ENCODE results near the gene GDI1. TPM values are rescaled to one million over a fixed set of nuclear protein-coding genes. Genes with fewer than 3 reads are reported as not detected.

GDI1 gene
- total and polyA plus RNA-seq, 2 of the 4 experiments (the other 2 are of a cell fraction): 113 to 291 TPM

DNA sequence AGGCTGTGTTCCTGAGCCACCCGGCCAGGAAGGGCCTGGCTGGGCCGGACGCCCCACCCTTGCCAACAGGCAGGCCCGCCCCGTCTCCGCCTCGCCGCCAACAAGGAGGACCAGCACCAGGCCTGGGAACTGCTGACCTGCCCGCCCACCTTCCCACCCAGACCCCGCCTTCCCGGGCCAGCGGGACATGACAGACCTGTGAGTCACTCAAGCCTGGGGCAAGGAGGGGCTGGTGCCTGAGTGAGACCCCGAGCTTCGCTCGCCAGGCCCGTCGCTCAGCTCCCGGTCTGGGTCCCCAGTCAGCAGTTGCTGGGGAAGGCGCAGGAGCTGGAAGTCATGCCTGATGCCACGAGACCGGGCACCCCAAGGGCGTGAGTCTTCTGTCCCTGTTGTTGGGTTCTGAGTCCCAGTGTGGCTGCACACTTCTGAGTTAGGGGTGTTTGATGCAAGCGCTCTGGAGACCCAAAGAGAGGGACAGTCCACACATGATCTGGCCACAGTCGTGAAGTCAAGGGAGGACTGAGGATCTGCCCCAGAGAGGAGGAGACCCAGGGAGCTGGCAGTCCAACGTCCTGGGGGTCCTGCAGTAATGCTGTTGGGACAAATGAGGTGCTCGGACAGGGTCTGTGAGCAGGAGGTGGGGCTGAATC lies 27.6 kb upstream of the GDI1 start, which contains the start of gene DNASE1L1:
DNASE1L1 (minus strand) TSS at position 33 of the 650 bp plus-strand sequence. CDS start 3,686 bp downstream, outside the sequence.
- Histone ChIP-seq H2AK5ac (ENCODE audit: low read depth, low read length) (peak within 1 kb of the TSS; percentile 86), H4K5ac (ENCODE audit: low read depth, low read length) (peak within 1 kb of the TSS; percentile 81), H3K9ac (ENCODE audit: low read depth, low read length) (peak within 1 kb of the TSS; percentile 89), H3K4me2 (ENCODE audit: low read depth, low read length) (peak within 1 kb of the TSS; percentile 90), H3K4me1 (ENCODE audit: control insufficient read depth, insufficient read depth, low read length) (peaks cover 4% of the 10 kb centered on the region), H2AFZ (replicated peaks; ENCODE audit: low read length, poor library complexity) (peak within 1 kb of the TSS; percentile 82), H2BK20ac (ENCODE audit: low read depth, low read length) (no peak within 1 kb of the TSS; the same call in 1 of the 2 replicates), H3K14ac (replicated peaks; ENCODE audit: low read depth, low read length) (peak within 1 kb of the TSS; percentile 84), H3K56ac (ENCODE audit: extremely low read depth, insufficient read depth, low read length) (peak within 1 kb of the TSS; percentile 64), H3K27me3 (ENCODE audit: control insufficient read depth, insufficient read depth, low read length) (no peaks in the 10 kb centered on the region), H3K9me1 (ENCODE audit: insufficient read depth, low read length) (peaks cover 3% of the 10 kb centered on the region; the same call in 1 of the 2 replicates), H3K36me3 (ENCODE audit: control insufficient read depth, insufficient read depth, low read length) (peaks cover 5% of the 10 kb centered on the region), H2BK15ac (ENCODE audit: low read depth, low read length) (peak within 1 kb of the TSS; percentile 48; the same call in 1 of the 3 replicates), H4K8ac (ENCODE audit: low read depth in 2 of 2, low read length in 2 of 2) (peak within 1 kb of the TSS; percentile 26 to 88; a peak in 2 of 4 replicates), H3K27ac (ENCODE audit: insufficient read depth, low read length) (peak within 1 kb of the TSS; percentile 92), H3K79me1 (ENCODE audit: low read depth in 1 of 2, low read length in 2 of 2) (peaks cover 6 to 26% of the 10 kb centered on the region in 2 experiments; a peak in 3 of 4 replicates), H3K4me3 (ENCODE audit: insufficient read depth, low read depth, low read length) (peak within 1 kb of the TSS; percentile 76), H2BK120ac (ENCODE audit: low read depth, low read length) (peak within 1 kb of the TSS; percentile 92), H4K91ac (ENCODE audit: insufficient read depth, low read depth, low read length) (peak within 1 kb of the TSS; percentile 95), H3K23ac (ENCODE audit: low read depth, low read length) (peak within 1 kb of the TSS; percentile 88), H4K20me1 (ENCODE audit: insufficient read depth, low read length) (no peaks in the 10 kb centered on the region), H2AK9ac (replicated peaks; ENCODE audit: low read depth, low read length, poor library complexity) (peak within 1 kb of the TSS; percentile 95), H3K4ac (ENCODE audit: low read depth, low read length) (peak within 1 kb of the TSS; percentile 93), H2BK5ac (ENCODE audit: low read depth, low read length, poor library complexity, severe bottlenecking) (peak within 1 kb of the TSS; percentile 84), H3K18ac (ENCODE audit: low read depth, low read length) (peak within 1 kb of the TSS; percentile 73), H3K9me3 (ENCODE audit: control insufficient read depth, insufficient read depth, low read length) (no peaks in the 10 kb centered on the region)
- in situ Hi-C loops (cut with MboI; ENCODE audit: low sequenced_read_pairs) (no loop called here), dilution Hi-C loops (cut with HindIII; ENCODE audit: low sequenced_read_pairs, unreplicated experiment) (no loop called here), intact Hi-C loops (cut with micrococcal nuclease) (loop anchor here (1.0 kb wide), 1 partner anchor 35 kb away; the partner anchor contains the start of gene FAM50A)
- DNase-seq (peak; percentile 87), ATAC-seq (ENCODE audit: low read depth) (peak; percentile 78)
- POLR2A ChIA-PET (ENCODE audit: unreplicated experiment): no interaction called here
- CTCF ChIA-PET: no interaction called here
- BruUV-seq (replicated peaks): no TSS peak
- 15% methylated on average over 4 of the region's 26 CpGs; no CpG with 5 or more reads in 1 of the 2 experiments for WGBS, 2 experiments (ENCODE audit: extremely low coverage in 2 of 2, insufficient read length in 1 of 2)
- no peak for TF ChIP-seq RAD21 (IDR thresholded peaks at IDR 0.05; ENCODE audit: low read length)
- TF ChIP-seq FOS (IDR thresholded peaks at IDR 0.05; ENCODE audit: low read depth, low read length): 0 out of 2 replicates have a peak, but pooled peaks have one; percentile 31
- no peak for TF ChIP-seq RCOR1 (IDR thresholded peaks at IDR 0.05; ENCODE audit: insufficient replicate concordance, low read length)
- TF ChIP-seq MXI1 (IDR thresholded peaks at IDR 0.05; ENCODE audit: borderline replicate concordance, low read depth, low read length): peak; percentile 30; the same call in 1 of the 2 replicates
- no peak for TF ChIP-seq CEBPB (IDR thresholded peaks at IDR 0.05; ENCODE audit: low read depth, low read length)
- no peak for TF ChIP-seq BHLHE40 (IDR thresholded peaks at IDR 0.05; ENCODE audit: low read depth, low read length)
- TF ChIP-seq MAZ (IDR thresholded peaks at IDR 0.05; ENCODE audit: borderline replicate concordance, low read depth, low read length): peak; percentile 44; the same call in 1 of the 2 replicates
- TF ChIP-seq NFE2L2 (IDR thresholded peaks at IDR 0.05; ENCODE audit: low read depth, low read length): no peak
- no peak for TF ChIP-seq SMC3 (IDR thresholded peaks at IDR 0.05; ENCODE audit: low read depth, low read length)
- peak; percentile 33; the same call in 1 of the 2 replicates for TF ChIP-seq POLR2A (IDR thresholded peaks at IDR 0.05; ENCODE audit: low read depth, low read length)
- no peak for TF ChIP-seq CTCF (conservative IDR thresholded peaks at IDR 0.05; ENCODE audit: low read depth, low read length)
- no peak for TF ChIP-seq CHD1 (IDR thresholded peaks at IDR 0.05; ENCODE audit: low read depth, low read length)
- TF ChIP-seq ELK1 (IDR thresholded peaks at IDR 0.05; ENCODE audit: borderline replicate concordance, low read depth, low read length): no peak
- no peak for TF ChIP-seq USF2 (IDR thresholded peaks at IDR 0.05; ENCODE audit: low read depth, low read length)
